GM19351 (cell line): ENCODE measurements around the gene DCDC2.
"Not testable (repeated sequence)": the region's sequence is repeated elsewhere in the genome, so short reads cannot be mapped to it uniquely, and the experiment has no call there.

Source experiments
- ATAC-seq: cut with Tn5 transposase; IDR thresholded peaks from one replicate; pipeline ENCODE4 v1.9.1; 2021; ENCODE audit warnings: mild to moderate bottlenecking, moderate library complexity; ENCODE audit not compliant: unreplicated experiment

DCDC2 gene

DNA sequence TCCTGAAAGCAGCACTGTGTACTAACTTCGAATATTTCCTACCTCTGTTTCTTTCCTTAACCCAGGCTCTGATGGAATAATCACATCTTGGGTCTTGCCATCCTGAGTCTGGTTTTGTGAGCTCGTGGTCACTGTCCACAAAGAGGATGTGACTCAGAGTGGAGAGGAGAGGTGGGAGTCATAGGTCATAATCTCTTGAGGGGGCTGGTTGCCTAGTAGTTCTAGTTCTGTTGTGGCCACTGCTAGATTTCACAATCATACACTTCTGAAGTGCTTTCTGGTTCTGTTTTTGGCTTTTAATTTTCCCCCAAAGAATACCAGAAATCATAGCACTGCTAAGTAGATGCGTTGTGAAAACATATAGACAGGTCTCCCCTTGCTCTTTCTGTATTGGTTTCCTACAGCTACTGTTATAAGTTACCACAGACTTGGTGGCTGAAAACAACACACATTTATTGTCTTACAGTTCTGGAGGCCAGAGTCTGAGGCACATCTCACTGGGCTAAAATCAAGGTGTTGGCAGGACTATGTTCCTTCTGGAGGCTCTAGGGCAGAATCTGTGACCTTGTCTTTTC is 129.1 kb downstream of the DCDC2 start:
- ATAC-seq: peak; percentile 62

DNA sequence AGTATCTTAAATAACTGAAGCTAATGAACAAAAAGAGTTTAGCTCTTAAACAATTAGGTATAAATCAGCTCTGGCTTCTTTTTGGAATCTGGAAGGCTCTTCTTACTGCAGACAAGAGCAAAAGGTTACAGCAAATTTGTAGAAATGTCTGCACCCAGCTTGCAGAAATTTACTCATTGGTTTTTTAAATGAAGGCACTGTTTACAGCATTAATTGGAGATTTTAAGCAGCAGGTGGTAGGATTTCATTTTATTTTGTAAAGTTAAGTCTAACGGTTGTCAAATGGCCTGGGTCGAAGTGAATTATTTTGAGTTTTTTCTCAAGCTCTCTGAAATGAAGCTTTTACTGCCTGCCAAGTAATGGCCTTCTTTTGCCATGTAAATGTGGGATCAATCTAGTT is 129.7 kb downstream of the DCDC2 start:
- ATAC-seq: no peak

DNA sequence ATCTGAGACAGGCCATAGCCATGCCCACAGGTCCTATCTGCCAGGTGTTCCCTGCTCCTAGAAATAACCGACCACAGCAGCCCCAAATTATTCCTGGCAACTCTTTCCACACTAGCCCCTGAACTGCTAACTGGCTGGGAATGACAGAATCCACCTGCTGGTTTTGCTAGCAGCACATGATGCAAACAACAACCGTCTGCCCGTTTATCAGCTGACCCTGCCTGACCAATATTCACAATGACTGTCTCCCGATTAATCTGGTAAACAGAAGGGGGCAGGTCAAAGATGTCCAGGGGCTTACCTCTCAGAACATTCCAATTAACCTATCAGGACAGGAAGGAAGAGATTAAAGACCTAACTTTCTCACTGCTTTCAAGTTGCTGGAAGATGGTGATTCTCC is 130.3 kb downstream of the DCDC2 start:
- ATAC-seq: no peak

DNA sequence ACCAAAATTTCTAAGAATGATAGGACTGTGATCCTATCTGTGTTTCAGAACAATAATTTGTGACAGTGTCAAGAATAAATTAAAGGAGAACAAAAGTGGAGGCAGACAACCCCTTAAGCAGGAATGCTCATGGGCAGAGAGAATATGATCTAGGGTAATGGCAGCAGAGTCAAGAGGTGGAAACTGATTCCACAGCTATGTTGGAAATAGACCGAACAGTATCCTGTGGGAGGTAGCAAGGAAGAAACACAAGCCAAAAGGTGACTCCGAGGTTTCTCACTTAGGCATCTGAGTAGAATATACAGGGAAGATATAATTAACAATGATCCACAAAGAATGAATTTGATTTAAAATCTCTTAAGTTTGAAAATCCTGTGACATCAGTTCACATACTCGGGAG is 131.3 kb downstream of the DCDC2 start:
- ATAC-seq: no peak

DNA sequence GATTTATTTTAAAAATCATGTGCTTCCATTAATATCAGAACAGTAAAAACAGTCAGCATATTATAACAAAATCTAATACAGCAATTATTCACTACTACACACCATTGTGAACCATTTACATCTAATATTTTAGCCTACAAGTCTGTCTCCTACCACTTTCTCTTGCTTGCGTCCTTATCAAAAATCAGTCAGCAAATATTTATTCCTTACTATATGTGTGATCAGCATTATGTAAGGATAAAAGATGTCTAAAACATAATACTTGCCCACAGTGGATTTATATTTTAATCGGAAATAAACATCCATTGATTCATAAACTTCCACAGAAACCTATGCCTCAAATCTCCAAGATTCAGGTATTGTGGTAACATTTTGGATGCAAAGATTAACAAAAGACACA is 132.0 kb downstream of the DCDC2 start:
- ATAC-seq: no peak

DNA sequence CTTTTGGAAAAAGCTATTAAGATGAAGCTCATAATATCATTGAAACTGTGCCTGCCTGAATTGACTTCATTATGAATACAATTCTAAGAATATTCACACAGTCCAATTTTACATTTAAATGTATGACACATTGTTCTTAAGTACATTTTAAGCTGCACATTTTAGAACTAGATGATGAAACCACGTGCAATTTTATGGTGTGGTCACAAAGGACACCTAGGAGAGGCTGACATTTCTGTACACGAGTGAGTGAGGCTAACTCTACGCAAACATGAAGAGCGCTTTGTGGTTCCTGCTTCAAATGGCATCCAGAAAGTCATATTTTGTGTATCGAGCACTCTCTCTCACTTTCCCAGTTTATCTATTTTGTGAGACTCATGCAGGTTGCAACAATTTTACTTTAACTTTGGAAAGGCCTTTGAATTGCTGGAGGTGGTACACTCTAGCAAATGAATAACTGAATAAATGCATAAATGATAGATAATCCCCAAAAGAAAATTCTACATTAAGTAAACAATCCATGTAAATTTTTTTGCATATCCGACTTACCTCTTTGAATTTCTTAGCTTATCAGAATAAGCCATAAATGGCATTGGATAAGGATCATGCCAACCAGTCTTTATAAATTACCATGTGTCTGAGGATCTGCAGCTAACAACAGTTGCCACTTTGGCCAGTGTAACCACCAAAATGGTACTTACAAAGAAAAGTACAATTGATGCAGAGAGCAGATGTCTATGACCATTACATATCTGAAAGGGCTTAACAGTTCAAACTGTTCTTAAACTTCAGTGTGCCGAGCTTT is 134.5 kb downstream of the DCDC2 start:
- no peak for ATAC-seq

DNA sequence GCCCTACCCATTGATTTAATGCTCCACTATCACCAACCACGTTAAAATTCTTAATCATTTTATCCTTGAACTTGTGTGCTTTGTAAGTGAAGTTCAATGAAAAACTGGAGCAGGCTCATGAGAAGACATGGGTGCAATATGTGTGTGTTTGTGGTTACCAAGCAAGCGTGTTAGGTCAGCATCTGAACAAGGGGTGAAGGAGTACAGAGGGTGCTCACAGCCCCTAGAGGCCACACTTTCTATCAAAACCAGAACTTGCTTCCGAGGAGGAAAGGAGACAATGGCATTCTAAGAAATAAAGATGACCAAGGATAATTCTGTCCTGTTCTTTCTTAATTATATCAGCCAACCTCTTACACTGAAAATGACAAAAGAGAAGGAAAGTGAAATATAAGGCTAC is 138.2 kb downstream of the DCDC2 start:
- ATAC-seq: no peak

DNA sequence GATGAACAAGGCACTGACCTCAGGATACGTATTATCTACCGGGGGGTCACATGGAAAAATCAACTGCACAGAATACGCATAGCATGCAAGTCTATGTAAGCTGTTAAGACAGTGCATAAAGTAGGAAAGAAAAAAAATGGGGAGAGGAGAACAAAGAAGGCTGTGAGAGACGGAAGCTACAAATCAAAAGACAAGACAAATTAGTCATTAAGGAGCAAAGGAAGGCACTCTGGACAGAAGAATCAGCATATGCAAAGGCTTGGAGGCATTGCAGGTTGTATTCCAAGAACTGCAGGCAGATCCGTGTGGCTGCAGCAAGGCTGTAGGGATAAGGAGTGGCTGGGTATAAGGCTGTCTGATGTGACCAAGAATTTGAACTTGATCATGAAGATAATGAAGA is 142.9 kb downstream of the DCDC2 start:
- no peak for ATAC-seq

DNA sequence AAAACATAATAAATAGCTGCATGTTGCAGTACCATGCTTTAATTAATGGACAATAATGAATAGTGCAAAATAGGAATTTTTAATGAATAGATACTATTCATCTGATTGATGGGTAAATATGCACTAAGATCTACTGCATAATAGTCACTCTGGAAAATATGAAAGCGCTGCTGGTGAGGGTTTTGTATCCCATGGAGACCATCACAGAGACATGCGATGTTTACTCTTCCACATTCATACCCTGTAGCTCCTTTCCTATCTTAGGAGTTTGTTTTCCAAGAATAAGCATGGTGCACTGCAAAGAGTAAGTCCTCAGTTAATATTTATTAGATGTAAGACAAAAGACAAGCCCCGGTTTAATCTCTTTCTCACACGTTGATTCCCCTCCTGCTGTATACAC is 150.4 kb downstream of the DCDC2 start:
- no peak for ATAC-seq

DNA sequence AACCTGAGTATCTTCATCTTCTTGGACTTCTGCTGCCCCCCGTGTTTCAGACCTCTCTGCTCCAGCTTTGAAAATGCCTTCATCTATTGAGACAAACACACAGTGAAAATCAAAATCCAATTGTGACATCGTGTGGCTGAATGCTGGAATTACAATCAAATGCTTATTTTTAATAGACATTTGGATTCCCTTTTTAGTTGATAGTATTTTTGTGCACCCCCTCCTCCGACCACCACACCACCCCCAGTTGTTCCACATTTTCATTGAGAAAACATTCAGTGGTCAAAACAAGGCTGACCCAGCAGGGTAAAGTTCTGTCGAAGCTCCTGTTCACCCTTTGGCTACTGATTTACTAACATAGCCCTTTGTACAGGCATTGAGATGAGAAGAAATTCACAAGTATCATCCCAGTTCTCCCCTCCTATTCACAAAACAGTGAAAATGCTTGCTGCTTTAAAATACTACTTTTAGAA is 152.8 kb downstream of the DCDC2 start:
- peak; percentile 66 for ATAC-seq

DNA sequence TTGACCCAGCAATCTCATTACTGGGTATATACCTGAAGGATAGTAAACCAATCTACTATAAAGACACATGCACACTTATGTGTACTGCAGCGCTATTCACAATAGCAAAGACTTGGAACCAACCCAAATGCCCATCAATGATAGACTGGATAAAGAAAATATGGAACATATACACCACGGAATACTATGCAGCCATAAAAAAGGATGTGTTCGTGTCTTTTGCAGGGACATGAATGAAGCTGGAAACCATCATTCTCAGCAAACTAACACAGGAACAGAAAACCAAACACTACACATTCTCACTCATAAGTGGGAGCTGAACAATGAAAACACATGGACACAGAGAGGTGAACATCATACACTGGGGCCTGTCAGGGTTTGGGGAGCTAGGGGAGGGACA is 153.7 kb downstream of the DCDC2 start:
- not testable (repeated sequence) for ATAC-seq

DNA sequence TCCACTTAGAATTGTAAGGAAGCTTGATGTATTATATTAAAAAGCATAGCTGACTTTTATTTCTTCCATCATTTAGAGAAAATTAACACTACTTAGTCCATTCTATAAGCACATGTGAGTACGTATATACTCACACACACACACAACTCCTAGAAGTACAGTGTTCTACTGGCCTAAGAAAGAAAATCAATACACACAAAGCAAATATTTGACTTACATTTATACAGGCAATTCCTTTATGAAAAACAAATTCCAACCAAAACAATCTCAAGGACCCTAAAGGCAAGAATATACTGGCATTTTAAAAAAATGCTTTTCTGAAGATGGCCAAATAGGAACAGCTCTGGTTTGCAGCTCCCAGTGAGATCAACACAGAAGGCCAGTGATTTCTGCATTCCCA is 160.0 kb downstream of the DCDC2 start:
- no peak for ATAC-seq

DNA sequence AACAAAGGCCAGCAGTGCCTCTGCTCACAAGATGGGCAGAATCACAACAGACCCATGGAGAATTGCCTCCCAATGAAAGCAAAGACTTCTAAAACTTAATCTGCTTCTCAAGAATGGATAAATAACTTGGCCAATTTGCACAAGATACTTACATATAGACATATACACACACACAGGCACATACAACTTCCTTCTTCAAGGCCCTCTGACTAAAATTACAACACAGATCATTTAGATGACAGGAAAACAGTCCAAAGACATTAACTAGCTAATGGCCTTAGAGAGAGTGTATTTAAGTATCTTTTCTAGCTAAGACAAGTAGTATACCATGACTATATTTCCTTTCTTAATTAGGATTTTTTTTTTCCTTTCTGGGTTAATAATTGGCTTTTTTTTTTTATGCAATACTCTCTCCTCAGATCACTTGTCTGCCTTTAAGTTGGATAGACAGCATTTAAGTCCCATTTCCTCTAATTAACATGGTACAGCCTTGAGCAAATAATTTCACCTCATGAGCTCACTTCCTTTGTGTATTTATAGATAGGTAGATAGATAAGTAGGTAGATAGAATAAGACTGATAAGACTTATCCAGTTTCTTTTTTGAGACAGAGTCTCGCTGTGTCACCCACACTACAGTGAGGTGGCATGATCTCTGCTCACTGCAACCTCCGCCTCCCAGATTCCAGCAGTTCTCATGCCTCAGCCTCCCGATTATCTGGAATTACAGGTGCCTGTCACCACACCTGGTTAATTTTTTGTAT is 161.8 kb downstream of the DCDC2 start:
- no peak for ATAC-seq

DNA sequence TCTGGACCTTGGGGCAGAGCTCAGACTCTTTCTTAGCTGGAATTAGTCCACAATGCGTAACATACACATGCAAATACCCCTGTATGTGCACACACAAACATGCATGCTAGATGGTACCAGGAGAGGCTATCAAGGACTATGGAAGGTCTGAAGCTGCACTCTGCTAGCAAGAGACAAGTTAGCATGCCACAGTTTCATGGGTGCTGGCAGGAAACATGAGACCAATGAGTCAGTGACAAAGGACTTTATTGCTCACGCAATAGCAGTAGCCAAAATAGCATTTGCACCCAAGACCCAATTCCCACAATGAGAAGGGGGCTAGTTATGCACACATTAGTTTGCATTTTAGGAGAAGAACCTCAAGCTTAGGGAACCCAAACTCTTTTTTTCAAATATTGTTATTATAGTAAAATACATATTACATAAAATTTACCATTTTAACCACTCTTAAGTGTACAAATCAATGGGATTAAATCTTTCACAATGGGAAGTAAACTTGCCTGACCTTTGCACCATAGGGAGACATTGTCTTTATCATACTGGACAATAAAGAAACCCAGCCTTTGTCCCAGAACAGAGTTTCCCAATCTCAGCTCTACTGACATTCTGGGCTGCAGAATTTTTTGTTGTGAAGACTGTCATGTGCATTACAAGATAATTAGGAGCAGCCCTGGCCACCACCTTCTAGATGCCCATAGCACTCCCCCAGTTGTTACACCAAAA is 162.7 kb downstream of the DCDC2 start:
- no peak for ATAC-seq

DNA sequence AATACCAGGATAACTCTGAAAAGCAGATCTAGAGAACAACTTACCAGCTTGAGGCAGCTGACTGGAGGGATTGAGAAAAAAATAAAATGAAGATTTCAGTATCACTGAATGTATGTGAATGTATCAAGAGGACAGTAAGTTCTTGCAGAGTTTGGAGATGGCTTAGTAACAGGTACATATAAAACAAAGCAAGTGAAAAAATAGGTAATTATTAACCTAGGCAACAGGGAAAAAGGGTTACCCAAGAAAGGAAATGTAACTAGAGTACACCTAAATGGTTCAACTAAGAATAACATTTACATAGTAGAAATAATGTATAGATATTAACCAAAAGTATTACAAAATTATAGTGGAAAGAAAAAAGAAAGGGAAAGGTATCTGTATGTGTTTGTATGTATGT is 164.5 kb downstream of the DCDC2 start:
- no peak for ATAC-seq

DNA sequence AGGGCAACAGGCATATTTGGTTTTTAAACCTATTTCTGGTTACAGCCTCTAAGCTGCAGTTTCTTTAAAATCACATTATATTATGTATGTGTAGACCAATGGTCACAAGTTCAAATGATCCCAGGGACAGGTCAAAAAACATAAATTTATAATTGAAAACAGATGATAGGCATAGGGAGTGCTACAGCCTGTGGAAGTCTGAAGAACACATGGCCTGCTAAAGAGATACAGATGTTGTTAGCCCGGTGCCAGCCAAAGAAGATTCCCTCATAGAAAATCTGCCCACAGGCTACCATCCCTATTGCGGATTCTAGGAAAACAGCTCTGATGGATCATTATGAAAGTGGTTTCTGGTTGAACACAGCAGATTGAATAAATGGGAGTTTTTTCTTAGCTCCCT is 166.5 kb downstream of the DCDC2 start:
- no peak for ATAC-seq

DNA sequence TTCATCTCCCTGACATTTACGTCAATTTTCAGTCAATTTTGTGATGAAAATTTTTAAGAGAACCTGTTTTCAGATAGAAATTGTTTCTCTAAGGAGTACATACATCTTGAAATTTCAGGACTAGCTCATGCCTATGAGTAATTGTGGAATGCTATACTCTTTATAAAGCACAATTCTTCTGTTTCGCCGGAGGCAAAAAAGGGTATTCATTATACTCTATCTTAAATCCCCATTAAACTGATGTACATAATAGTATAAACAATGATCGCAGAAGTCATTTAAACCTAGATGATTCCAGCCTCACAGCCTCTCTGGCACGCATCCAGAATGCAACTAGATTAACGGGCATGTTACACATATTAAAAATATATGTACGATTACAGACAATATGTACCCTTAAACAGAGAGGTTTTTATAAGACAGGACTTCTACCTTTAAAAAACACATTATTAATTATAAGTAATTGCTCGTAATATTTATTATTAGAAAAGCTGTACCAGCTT is 169.2 kb downstream of the DCDC2 start:
- ATAC-seq: no peak

DNA sequence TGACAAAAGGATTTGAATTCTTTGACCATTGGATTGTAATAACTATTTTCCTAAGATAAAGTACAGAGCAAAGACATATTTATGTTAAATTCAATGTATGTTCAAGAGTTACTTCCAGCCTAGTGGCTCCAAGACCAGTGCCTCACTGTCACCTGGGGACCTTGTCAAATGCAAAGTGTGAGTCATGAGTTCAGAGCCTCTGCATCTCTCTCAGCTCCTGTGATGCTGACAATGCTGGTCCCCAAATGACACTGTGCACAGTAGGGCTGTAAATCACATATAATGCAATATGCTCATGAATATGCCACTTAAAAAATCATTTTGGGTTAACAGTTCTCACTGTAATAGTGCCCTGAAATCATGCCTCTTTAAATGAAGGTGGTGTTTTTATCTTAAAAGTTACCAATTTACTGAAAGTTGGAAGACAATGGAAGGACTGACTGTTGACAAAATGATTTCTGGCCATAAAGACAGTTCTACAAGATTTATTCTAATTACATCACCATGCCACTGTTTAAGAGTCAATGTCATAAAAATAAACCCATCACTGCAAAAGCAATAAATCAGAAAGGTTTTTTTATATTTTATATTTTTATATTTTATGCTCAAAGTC is 169.8 kb downstream of the DCDC2 start:
- no peak for ATAC-seq

DNA sequence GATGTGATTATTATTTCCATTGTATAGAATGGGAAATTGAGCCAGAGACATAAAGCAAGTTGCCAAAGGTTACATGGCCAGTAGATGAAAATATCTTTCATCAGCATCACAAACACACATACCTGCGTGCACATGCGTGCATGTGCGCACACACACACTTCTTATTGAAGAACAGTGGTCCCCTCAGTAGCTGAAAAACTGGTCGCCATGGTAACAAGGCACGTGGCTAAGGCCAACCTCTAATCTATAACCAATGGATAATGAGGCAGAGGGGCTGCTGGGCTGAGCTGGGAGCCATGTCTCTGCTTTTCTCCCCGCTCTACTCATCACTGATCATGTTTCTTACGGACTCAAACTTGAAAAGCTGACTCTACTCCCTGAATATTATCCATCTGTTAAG is 171.5 kb downstream of the DCDC2 start:
- ATAC-seq: no peak

DNA sequence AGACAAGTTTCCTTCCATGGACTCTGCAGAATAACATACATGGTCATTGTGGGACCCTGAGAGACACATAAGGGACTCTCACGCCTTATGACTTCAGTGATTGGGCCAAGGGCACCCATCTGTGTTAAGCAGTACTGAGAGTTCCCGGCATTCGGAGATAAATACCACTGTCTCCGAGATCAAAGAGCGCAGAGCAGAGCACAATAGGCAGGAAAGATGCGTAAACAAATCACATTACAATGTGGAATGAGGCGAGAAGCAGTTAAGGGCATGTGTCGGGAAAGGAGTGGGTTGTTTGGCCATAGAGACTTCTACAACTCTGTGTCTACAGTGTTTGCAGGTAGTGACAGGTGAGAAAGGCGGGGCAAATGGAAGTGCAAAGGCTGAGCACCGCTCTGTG is 174.3 kb downstream of the DCDC2 start:
- ATAC-seq: no peak

DNA sequence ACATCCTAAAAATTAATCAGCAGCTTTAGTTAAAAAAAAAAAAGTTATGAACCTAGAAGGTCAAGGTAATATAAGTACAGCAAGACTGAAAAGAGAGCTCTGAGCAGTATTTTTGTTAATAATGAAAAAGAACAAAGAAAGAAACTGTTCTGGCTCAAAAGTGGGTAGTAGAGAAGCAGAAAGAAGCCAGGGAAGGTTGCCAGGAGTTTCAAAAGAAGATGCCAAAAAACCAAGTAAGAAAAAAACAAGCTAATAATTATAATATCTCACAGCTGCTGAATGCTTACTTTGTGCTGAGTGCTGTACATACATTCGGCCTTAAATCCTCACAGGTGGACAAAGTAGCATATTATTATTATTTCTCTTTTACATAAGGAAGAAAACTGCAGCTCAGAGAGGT is 200.0 kb downstream of the DCDC2 start:
- no peak for ATAC-seq
